Keratinocyte (primary cell): ENCODE results near the gene ANXA3. TPM values are rescaled to one million over a fixed set of nuclear protein-coding genes. Genes with fewer than 3 reads are reported as not detected.
"Not testable (repeated sequence)": the region's sequence is repeated elsewhere in the genome, so short reads cannot be mapped to it uniquely, and the experiment has no call there.

Experiments used
- DNase-seq: peaks from one replicate; pipeline ENCODE4 v3.0.0-alpha.2; 2011; ENCODE audit warnings: low read depth, missing footprints, low spot score
- FAIRE-seq: peaks from 2 replicates; lab custom pipeline; 2011; peaks lifted over from hg19 to GRCh38; lab: Jason Lieb, UNC
- H2AFZ ChIP-seq: 2 replicates; pipeline ENCODE4 v1.6.0; 2012; ENCODE audit warnings: low read length, control low read depth, inconsistent platforms; ENCODE audit not compliant: control insufficient read depth
- H3K27ac ChIP-seq: 2 replicates; pipeline ENCODE4 v1.5.1; 2011; ENCODE audit warnings: low read length; ENCODE audit not compliant: control insufficient read depth, insufficient read depth
- H3K27me3 ChIP-seq: 3 replicates; pipeline ENCODE4 v1.6.0; 2011; ENCODE audit warnings: low read length; ENCODE audit not compliant: control insufficient read depth, insufficient read depth; ENCODE audit errors: extremely low read depth
- H3K36me3 ChIP-seq, 2 experiments: 2 replicates in 1 of 2; 3 replicates in 1 of 2; pipeline ENCODE4 v1.5.1; 2011; ENCODE audit warnings: low read length in 2 of 2, mild to moderate bottlenecking in 1 of 2; ENCODE audit not compliant: control insufficient read depth in 2 of 2, insufficient read depth in 2 of 2; ENCODE audit errors: extremely low read depth in 1 of 2
- H3K4me1 ChIP-seq: 3 replicates; pipeline ENCODE4 v1.5.1; 2011; ENCODE audit warnings: low read length; ENCODE audit not compliant: control insufficient read depth, insufficient read depth; ENCODE audit errors: extremely low read depth
- H3K4me2 ChIP-seq: 3 replicates; pipeline ENCODE4 v1.6.0; 2011; ENCODE audit warnings: low read depth, low read length; ENCODE audit not compliant: control insufficient read depth, insufficient read depth; ENCODE audit errors: extremely low read depth
- H3K4me3 ChIP-seq, 3 experiments: fragments of 200-600 bp in 1 of 3; sonication (generic) in 1 of 3; 2 replicates in 2 of 3; 3 replicates in 1 of 3; pipeline ENCODE4 v1.5.1; 2011 to 2016; ENCODE audit warnings: low read length in 3 of 3, mild to moderate bottlenecking in 3 of 3, control low read depth in 2 of 3, inconsistent platforms in 1 of 3, low read depth in 1 of 3, mixed read lengths in 1 of 3, mixed run types in 1 of 3, moderate library complexity in 1 of 3; ENCODE audit not compliant: control insufficient read depth in 2 of 3, insufficient read depth in 2 of 3; ENCODE audit errors: extremely low read depth in 1 of 3
- H3K79me2 ChIP-seq: 2 replicates; pipeline ENCODE4 v1.6.0; 2012; ENCODE audit warnings: low read length; ENCODE audit not compliant: control insufficient read depth, insufficient read depth
- H3K9ac ChIP-seq: 3 replicates; pipeline ENCODE4 v1.6.0; 2011; ENCODE audit warnings: low read length; ENCODE audit not compliant: control insufficient read depth, insufficient read depth; ENCODE audit errors: extremely low read depth
- H3K9me1 ChIP-seq: 3 replicates; pipeline ENCODE4 v1.6.0; 2011; ENCODE audit warnings: low read length; ENCODE audit not compliant: control insufficient read depth, insufficient read depth; ENCODE audit errors: extremely low read depth
- H3K9me3 ChIP-seq: 2 replicates; pipeline ENCODE4 v1.5.1; 2012; ENCODE audit warnings: low read depth, low read length; ENCODE audit not compliant: control insufficient read depth
- H4K20me1 ChIP-seq: 3 replicates; pipeline ENCODE4 v1.6.0; 2011; ENCODE audit warnings: low read length; ENCODE audit not compliant: control insufficient read depth, insufficient read depth; ENCODE audit errors: extremely low read depth
- CTCF ChIP-seq, 3 experiments: IDR thresholded peaks in 1 of 3; conservative IDR thresholded peaks in 1 of 3; optimal IDR thresholded peaks in 1 of 3; 2 replicates in 2 of 3; 3 replicates in 1 of 3; pipeline versions ENCODE3 to v1.5.1; 2011; ENCODE audit warnings: low read length in 3 of 3, mild to moderate bottlenecking in 3 of 3, moderate library complexity in 2 of 3, control low read depth in 1 of 3, inconsistent platforms in 1 of 3; ENCODE audit not compliant: insufficient read depth in 2 of 3; ENCODE audit errors: extremely low read depth in 1 of 3
- EZH2 ChIP-seq: IDR thresholded peaks from one replicate; pipeline ENCODE4 v1.6.1; 2012; ENCODE audit warnings: inconsistent platforms, mild to moderate bottlenecking, low read length, moderate library complexity
- dilution Hi-C: fragments of 300-500 bp; cut with MboI; formaldehyde crosslinking; loops from one replicate; pipeline ENCODE4 v1.7.0; 2020; ENCODE audit warnings: low sequenced_read_pairs; ENCODE audit not compliant: extremely low pct_ligation_motif_present
- polyA plus RNA-seq, 5 experiments: library from polyadenylated mRNA; depleted of rRNA in 3 of 5; stranded (reverse) in 3 of 5; stranded (forward) in 1 of 5; unstranded in 1 of 5; fragments of >200 nt; gene quantifications; 1 replicate in 1 of 5; 2 replicates in 3 of 5; 3 replicates in 1 of 5; pipeline versions ENCODE4 v1.2.1 to v1.2.3, GENCODE V29; 2011 to 2012; ENCODE audit warnings: missing spikeins in 2 of 5, low read depth in 1 of 5, low replicate concordance in 1 of 5

Gene ANXA3
- polyA plus RNA-seq, 1 donor (not counting 4 experiments of a cell fraction or from before 2014, with no cell fraction given) = 463 TPM

- H2AFZ ChIP-seq = no peak overlapping the region
- peaks cover 2% of the 10 kb centered on the region for H4K20me1 ChIP-seq
- H3K9me3 ChIP-seq = no peaks in the 10 kb centered on the region
- FAIRE-seq (peak; percentile 39), DNase-seq (no peak)
- no peak overlapping the region for H3K27ac ChIP-seq
- no peak overlapping the region for H3K4me2 ChIP-seq
- TF ChIP-seq EZH2 = no peak
- no peak for TF ChIP-seq CTCF (optimal IDR thresholded peaks at IDR 0.05 in 1 of 3, IDR thresholded peaks at IDR 0.05 in 1 of 3, conservative IDR thresholded peaks at IDR 0.05 in 1 of 3; ENCODE audit: extremely low read depth in 1 of 3, insufficient read depth in 2 of 3, low read length in 3 of 3)
- peaks cover 32 to 39% of the 10 kb centered on the region in 2 experiments for H3K36me3 ChIP-seq
- no peak overlapping the region for H3K9ac ChIP-seq
- no peak overlapping the region for H3K4me3 ChIP-seq
- no peaks in the 10 kb centered on the region for H3K79me2 ChIP-seq
- dilution Hi-C loops = no loop called here
- peaks cover 10% of the 10 kb centered on the region for H3K4me1 ChIP-seq
- H3K27me3 ChIP-seq = no peaks in the 10 kb centered on the region
- peaks cover 2% of the 10 kb centered on the region for H3K9me1 ChIP-seq
Observed at GRCh38 chr4:78596111-78596742, 44.7 kb downstream of the ANXA3 start.

- DNase-seq, dilution Hi-C loops, H2AFZ ChIP-seq, H3K9me1 ChIP-seq, H3K27me3 ChIP-seq, H3K9me3 ChIP-seq, H3K4me2 ChIP-seq, H3K4me1 ChIP-seq, H3K4me3 ChIP-seq, FAIRE-seq, H3K79me2 ChIP-seq, H3K27ac ChIP-seq, H3K9ac ChIP-seq, H4K20me1 ChIP-seq: not testable (repeated sequence)
- H3K36me3 ChIP-seq = peaks cover 41 to 45% of the 10 kb centered on the region in 2 experiments
Observed at GRCh38 chr4:78598431-78598830, 46.9 kb downstream of the ANXA3 start.

- Histone ChIP-seq H3K9me1 (peaks cover 2% of the 10 kb centered on the region), H3K4me1 (no peaks in the 10 kb centered on the region), H4K20me1 (peaks cover 2% of the 10 kb centered on the region), H3K9me3 (no peaks in the 10 kb centered on the region), H3K27me3 (no peaks in the 10 kb centered on the region), H3K9ac (no peak overlapping the region), H3K36me3 (peaks cover 46 to 50% of the 10 kb centered on the region in 2 experiments), H3K27ac (no peak overlapping the region), H2AFZ (no peak overlapping the region), H3K4me2 (no peak overlapping the region), H3K4me3 (no peak overlapping the region), H3K79me2 (no peaks in the 10 kb centered on the region)
- dilution Hi-C loops = no loop called here
- DNase-seq = no peak
- no peak for FAIRE-seq
- TF ChIP-seq EZH2 = no peak
- TF ChIP-seq CTCF (optimal IDR thresholded peaks at IDR 0.05 in 1 of 3, IDR thresholded peaks at IDR 0.05 in 1 of 3, conservative IDR thresholded peaks at IDR 0.05 in 1 of 3; ENCODE audit: extremely low read depth in 1 of 3, insufficient read depth in 2 of 3, low read length in 3 of 3) = no peak
Observed at GRCh38 chr4:78599147-78599546, 47.6 kb downstream of the ANXA3 start.
